ENCODE results near the gene TPRX1. TPM values are rescaled to one million over a fixed set of nuclear protein-coding genes. Genes with fewer than 3 reads are reported as not detected.

The TPRX1 gene
- total and polyA plus RNA-seq, 2 of the 4 experiments (the other 2 are of a cell fraction): not detected

DNA sequence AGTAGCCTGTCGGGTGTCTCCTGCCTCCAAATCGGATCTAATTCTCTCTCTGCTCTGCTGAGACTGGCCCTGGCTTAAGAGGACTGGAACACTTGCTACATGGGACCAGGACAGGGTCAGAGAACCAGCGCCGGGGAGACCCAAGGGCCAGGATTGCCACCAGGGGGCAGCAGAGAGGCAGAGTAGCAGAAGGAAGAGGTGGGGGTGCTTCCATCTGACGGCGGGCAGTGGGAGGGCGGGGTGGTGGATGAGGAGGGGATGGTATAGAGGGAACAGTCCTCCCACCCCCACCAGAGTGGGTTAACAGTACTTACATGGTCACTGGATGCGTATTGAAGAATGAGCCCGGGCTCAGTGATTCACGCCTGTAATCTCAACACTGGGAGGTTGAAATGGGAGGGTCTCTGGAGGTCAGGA is 13.9 kb downstream of the TPRX1 start:
- Histone ChIP-seq H3K79me1 (ENCODE audit: low read depth in 1 of 2, low read length in 2 of 2) (no peaks in the 10 kb centered on the region), H3K4me3 (ENCODE audit: insufficient read depth, low read depth, low read length) (no peak overlapping the region), H2AFZ (replicated peaks; ENCODE audit: low read length, poor library complexity) (peak overlapping the region; percentile 18), H2BK15ac (ENCODE audit: low read depth, low read length) (no peak overlapping the region), H3K27ac (ENCODE audit: insufficient read depth, low read length) (no peak overlapping the region), H4K91ac (ENCODE audit: insufficient read depth, low read depth, low read length) (no peak overlapping the region), H2BK120ac (ENCODE audit: low read depth, low read length) (no peak overlapping the region), H3K9ac (ENCODE audit: low read depth, low read length) (no peak overlapping the region), H4K5ac (ENCODE audit: low read depth, low read length) (no peak overlapping the region), H3K9me3 (ENCODE audit: control insufficient read depth, insufficient read depth, low read length) (no peaks in the 10 kb centered on the region), H2BK20ac (ENCODE audit: low read depth, low read length) (no peak overlapping the region), H3K9me1 (ENCODE audit: insufficient read depth, low read length) (peaks cover 2% of the 10 kb centered on the region; the same call in 1 of the 2 replicates), H3K14ac (replicated peaks; ENCODE audit: low read depth, low read length) (no peak overlapping the region), H4K8ac (ENCODE audit: low read depth in 2 of 2, low read length in 2 of 2) (no peak overlapping the region), H2AK9ac (replicated peaks; ENCODE audit: low read depth, low read length, poor library complexity) (no peak overlapping the region), H3K36me3 (ENCODE audit: control insufficient read depth, insufficient read depth, low read length) (peaks cover 8% of the 10 kb centered on the region), H4K20me1 (ENCODE audit: insufficient read depth, low read length) (no peaks in the 10 kb centered on the region), H2AK5ac (ENCODE audit: low read depth, low read length) (no peak overlapping the region), H3K4me2 (ENCODE audit: low read depth, low read length) (no peak overlapping the region), H3K4me1 (ENCODE audit: control insufficient read depth, insufficient read depth, low read length) (no peaks in the 10 kb centered on the region), H3K18ac (ENCODE audit: low read depth, low read length) (no peak overlapping the region), H3K4ac (ENCODE audit: low read depth, low read length) (no peak overlapping the region), H3K27me3 (ENCODE audit: control insufficient read depth, insufficient read depth, low read length) (no peaks in the 10 kb centered on the region), H3K56ac (ENCODE audit: extremely low read depth, insufficient read depth, low read length) (no peak overlapping the region), H3K23ac (ENCODE audit: low read depth, low read length) (no peak overlapping the region), H2BK5ac (ENCODE audit: low read depth, low read length, poor library complexity, severe bottlenecking) (no peak overlapping the region)
- dilution Hi-C loops (cut with HindIII; ENCODE audit: low sequenced_read_pairs, unreplicated experiment) (no loop called here), in situ Hi-C loops (cut with MboI; ENCODE audit: low sequenced_read_pairs) (no loop called here), intact Hi-C loops (cut with micrococcal nuclease) (loop anchor here (1.0 kb wide), 1 partner anchor 73 kb away; no protein-coding TSS in a partner anchor)
- BruUV-seq (replicated peaks): no TSS peak
- CTCF ChIA-PET: interaction anchor here (1.2 to 1.7 kb wide), 2 partner anchors 9 to 25 kb away, joined by 4 to 5 read pairs; no protein-coding TSS in a partner anchor
- POLR2A ChIA-PET (ENCODE audit: unreplicated experiment): no interaction called here
- DNase-seq (peak; percentile 59), ATAC-seq (ENCODE audit: low read depth) (peak; percentile 88)
- TF ChIP-seq ELK1 (IDR thresholded peaks at IDR 0.05; ENCODE audit: borderline replicate concordance, low read depth, low read length) (no peak), NFE2L2 (IDR thresholded peaks at IDR 0.05; ENCODE audit: low read depth, low read length) (no peak), CTCF (conservative IDR thresholded peaks at IDR 0.05; ENCODE audit: low read depth, low read length) (peak; percentile 72), FOS (IDR thresholded peaks at IDR 0.05; ENCODE audit: low read depth, low read length) (no peak), MAZ (IDR thresholded peaks at IDR 0.05; ENCODE audit: borderline replicate concordance, low read depth, low read length) (peak; percentile 52; the same call in 1 of the 2 replicates), RFX5 (IDR thresholded peaks at IDR 0.05; ENCODE audit: low read depth, low read length) (no peak), CEBPB (IDR thresholded peaks at IDR 0.05; ENCODE audit: low read depth, low read length) (no peak), SMC3 (IDR thresholded peaks at IDR 0.05; ENCODE audit: low read depth, low read length) (peak; percentile 36), RCOR1 (IDR thresholded peaks at IDR 0.05; ENCODE audit: insufficient replicate concordance, low read length) (no peak)
- WGBS, 2 experiments (ENCODE audit: extremely low coverage in 2 of 2, insufficient read length in 1 of 2): no CpG with 5 or more reads among the region's 10 CpGs

Data from IMR-90 (cell line).